ENCODE measurements around the gene NRG2.

Gene NRG2

DNA sequence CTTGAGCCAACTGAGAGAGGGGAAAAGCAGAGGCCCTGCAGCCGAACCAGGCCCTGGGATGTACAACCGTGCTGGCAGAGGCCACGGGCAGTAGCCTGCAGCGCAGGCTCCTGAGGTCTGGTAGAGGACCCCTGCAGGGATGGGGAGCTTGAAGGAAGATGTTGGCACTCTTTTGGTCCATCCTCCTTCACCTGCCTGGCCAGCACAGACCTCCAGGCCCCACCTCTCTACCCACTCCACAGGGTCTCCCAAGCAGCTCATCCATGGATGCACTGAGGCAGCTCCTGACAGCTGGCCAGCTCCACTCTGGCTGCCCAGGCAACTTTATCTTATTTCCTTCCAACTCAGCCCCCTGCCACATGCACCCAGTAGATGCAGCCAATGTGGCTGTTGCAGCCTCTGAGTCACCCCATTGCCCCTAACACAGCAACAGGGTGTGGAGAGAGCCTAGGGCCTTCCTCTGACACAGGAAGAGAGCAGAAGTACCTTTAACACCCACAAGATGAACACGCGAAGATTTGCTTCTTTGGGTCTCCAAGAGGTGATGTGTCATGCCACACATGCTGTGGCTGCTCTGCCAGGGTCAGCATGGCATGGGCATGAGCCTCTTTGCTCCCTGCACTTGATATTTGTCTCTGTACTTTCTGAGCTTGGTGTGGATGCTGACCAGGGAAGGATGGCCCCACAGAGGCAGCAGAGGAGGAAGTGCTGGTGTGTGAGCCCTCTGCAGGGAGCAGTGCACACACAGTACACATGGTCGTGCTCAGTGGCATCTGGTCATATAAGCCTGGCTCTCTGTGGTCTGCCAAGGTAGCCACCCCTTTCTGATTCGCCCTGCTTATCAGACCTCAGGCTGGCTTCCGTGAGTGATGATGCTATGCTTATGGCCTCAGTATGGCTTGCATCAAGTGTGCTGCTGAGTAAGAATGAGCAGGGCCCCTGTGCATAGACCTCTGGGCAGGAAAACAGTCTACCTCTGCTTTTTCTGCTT lies 117.2 kb downstream of the NRG2 start:
- DNase-seq: peak; percentile 25

GRCh38 chr5:139925216-139925562 lies 117.9 kb downstream of the NRG2 start:
- no peak for DNase-seq

DNA sequence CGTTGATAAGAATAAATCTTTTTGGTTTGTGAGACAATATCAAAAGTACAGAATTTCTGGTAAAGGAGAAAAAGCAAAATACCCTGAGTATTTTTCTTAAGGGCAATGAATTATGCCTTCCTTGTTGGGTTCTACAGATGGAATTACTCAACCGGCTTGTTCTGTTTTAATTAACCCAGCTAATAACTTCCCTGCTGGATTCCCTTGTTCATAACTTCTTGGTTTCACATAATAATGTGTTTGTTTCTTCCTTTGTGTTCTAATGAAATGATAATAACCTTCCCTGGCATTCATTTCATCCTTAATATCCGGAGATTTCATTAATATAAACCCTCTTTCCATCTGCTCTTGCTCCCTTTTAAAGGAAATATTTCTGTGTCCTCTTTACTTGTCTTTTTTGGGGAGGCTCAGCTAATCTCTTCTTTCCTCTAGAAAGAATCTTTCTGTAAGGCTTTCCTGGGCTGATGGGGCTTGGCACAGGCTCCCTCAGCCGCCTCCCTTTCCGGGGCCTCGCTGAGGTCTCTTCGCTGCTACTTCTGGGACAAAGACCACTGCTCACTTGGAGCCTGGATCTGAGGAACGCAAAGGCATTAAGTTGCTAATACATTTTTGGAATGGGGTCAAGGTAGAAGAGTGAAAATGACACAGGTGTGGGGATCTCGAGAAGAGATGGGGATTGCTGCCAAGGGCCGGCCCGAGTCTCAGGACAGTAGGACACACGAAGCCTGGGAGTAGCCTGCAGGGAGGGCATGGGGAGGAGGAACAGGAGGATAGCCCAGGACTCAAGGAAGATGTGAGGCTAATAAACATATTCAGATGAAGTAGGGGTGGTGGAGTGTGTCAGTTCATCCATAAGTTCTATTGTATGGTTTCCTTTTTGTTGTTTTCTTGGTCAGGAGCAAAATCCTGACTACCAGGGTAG lies 118.5 kb downstream of the NRG2 start:
- no peak for DNase-seq

- DNase-seq: no peak
These were observed 123.8 kb downstream of the NRG2 start for GRCh38 chr5:139919308-139919707.

DNA sequence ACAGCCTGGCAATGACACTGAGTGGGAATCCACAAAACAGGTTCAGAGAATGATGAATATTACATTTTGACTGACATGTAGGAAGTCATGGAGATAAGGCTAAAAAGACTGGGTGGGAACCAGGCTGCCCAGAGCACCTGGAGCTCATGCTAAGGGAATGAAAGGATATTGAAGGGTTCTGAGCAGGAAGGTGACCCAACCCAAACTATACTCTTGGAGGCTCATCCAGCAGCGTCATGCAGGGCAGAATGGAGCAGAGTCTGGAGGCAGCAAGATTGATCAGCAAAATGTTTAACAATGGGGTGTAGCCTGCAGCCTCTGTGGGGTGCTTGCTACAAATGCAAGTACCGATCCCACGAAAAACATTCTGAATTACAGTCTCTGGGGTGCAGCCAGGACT lies 127.3 kb downstream of the NRG2 start:
- DNase-seq: no peak

- DNase-seq: no peak
These were observed 127.8 kb downstream of the NRG2 start for GRCh38 chr5:139915266-139915665.

DNA sequence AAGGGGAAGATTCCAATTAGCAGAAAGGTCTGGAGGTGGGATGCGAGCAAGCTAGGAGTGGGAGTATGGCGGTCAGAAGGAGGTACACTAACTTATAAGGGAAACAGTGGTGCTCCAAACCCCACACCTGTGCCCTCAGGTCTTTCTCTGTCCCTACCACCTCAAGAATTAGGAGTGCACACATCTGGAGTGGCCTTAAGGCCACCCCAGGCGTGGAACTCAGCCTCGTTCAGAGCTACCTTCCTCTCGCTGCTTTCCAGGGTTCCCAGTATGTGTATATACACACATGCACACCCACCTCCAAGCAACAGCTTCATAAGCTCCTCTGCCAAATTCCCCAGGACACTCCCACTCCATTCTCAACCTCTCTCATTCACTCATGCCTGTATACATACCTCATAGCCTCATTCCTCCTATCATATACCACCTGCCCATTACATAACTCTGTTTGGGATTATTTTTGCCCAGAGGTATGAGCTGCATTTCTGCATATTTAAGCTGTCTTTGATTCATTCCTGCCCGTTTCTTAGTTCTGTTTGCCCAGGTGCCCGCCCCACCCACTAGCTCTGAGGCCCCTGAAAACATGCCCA lies 128.8 kb downstream of the NRG2 start:
- no peak for DNase-seq

GRCh38 chr5:139912804-139913203 lies 130.3 kb downstream of the NRG2 start:
- DNase-seq: no peak

- no peak for DNase-seq
These were observed 130.9 kb downstream of the NRG2 start for GRCh38 chr5:139912158-139912557.

GRCh38 chr5:139911425-139912120 lies 131.5 kb downstream of the NRG2 start:
- no peak for DNase-seq

DNA sequence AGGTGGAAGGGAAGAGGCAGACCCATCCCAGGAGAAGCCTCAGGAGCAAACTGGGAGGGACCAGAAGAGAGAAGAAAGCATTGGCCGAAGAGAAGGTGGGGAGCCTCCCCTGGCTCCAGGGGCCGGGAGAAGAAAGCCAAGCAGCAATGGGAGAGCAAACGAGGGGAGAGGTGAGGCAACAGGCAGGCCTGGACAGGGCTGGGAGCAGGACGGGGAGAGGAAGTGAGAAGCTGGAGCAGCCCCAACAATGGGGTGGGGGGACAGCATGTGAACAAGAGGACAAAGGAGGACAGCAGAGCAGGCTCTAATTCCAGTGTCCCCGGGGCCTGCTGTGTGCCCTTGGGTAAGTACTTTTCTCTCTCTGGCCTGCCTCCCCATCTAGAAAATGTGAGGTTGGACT lies 132.2 kb downstream of the NRG2 start:
- DNase-seq: no peak

DNA sequence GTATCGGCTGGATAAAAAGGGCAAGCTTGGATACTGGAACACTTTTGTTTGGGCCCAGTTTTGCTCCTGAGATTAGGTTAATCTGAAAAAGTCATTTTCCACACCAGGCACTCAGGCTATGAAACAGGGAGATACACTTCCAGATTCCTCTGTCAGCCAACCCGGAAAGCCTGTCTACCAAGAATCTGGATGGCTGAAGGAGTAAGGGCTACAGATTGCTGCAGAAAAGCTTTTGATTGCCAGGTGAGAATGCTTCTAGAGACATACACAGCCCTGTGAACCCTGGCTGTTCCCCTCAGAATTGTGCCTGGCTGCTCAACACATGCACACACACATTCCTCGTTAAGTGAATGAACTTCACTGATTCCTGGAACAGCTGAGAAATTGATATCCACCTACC lies 133.1 kb downstream of the NRG2 start:
- no peak for DNase-seq

GRCh38 chr5:139908749-139909148 lies 134.3 kb downstream of the NRG2 start:
- DNase-seq: no peak

DNA sequence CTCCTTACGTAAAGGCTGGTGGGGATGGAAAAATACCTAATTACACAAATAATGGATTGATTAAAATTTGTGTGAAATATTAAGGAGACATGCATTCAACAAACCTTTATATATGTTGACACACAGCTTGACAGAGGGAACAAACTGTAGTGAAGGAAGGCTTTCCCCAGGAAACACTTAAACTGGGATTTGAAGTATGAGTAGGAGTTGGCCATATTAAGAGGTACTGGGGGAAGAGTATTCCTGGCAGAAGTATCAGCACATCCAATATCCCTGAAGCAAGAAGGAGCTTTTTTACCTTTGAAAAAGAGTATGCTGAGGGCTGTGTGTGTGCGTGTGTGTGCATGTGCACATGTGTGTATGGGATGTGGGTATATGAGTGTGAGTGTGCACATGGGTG lies 136.4 kb downstream of the NRG2 start:
- DNase-seq: no peak

GRCh38 chr5:139904816-139905661 lies 138.1 kb downstream of the NRG2 start:
- no peak for DNase-seq

GRCh38 chr5:139904566-139904815 lies 138.6 kb downstream of the NRG2 start:
- DNase-seq: no peak

DNA sequence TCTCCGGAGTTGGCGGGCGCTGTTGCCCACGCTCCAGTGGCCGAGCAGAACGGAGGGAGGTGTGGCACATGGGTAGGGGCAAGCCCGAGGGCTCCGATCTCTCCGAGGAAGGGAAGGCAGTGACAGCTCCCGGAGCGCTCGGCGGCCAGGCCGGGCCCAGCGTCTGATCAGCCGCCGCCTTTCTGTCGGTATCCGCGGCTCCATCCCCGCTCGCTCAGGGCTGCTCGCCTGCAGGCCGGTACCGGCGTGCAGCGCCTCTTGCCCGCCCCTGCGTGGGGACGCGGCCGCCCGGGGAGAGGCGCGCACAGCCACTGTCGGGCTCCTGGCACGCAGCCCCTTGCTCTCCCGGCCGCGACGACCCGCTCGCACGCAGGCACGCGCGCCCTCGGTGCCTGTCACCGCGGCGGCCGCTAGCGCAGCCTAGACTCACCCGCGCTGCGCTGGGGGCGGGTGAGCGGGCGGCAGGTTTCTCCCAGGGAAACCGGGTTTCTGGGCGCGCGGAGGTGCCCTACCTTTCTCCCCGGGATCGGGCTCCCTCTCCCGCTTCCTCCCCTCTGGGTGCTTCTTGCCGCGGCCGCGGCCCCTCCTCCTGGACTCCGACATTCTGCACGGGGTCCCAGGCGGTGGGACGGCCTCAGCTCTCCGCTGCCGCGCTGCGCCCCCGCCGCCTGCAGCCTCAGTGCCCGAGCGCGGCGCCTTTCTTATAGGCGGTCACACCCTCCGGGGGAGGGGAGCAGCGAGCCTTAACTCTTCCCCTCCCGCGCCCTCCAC lies 139.1 kb downstream of the NRG2 start:
- no peak for DNase-seq

GRCh38 chr5:139903450-139903794 lies 139.7 kb downstream of the NRG2 start:
- DNase-seq: no peak

GRCh38 chr5:139901986-139902385 lies 141.1 kb downstream of the NRG2 start:
- DNase-seq: no peak

- no peak for DNase-seq
These were observed 141.9 kb downstream of the NRG2 start for GRCh38 chr5:139901251-139901575.

GRCh38 chr5:139900546-139901250 lies 142.4 kb downstream of the NRG2 start:
- no peak for DNase-seq
